Measurements from ENCODE around the gene WWOX.
A peak's percentile ranks its signal among the peaks of the same experiment; 100 is the strongest.

The WWOX gene

GRCh38 chr16:78609402-78610274 lies 510.2 kb downstream of the WWOX start:
- DNase-seq (ENCODE audit: low read depth in 2 of 2): no peak

- no peak for DNase-seq (ENCODE audit: low read depth in 2 of 2)
Measured at GRCh38 chr16:78611318-78611717, 511.9 kb downstream of the WWOX start.

- no peak for DNase-seq (ENCODE audit: low read depth in 2 of 2)
Measured at GRCh38 chr16:78619811-78620210, 520.4 kb downstream of the WWOX start.

GRCh38 chr16:78620291-78620690 lies 520.8 kb downstream of the WWOX start:
- no peak for DNase-seq (ENCODE audit: low read depth in 2 of 2)

GRCh38 chr16:78623796-78624195 lies 524.3 kb downstream of the WWOX start:
- no peak for DNase-seq (ENCODE audit: low read depth in 2 of 2)

- no peak for DNase-seq (ENCODE audit: low read depth in 2 of 2)
Measured at GRCh38 chr16:78624366-78624765, 524.9 kb downstream of the WWOX start.

- DNase-seq (ENCODE audit: low read depth in 2 of 2): peak; percentile 3 to 6
Measured at GRCh38 chr16:78628461-78629045, 529.1 kb downstream of the WWOX start.

GRCh38 chr16:78629173-78629572 lies 529.7 kb downstream of the WWOX start:
- DNase-seq (ENCODE audit: low read depth in 2 of 2): no peak

- DNase-seq (ENCODE audit: low read depth in 2 of 2): no peak
Measured at GRCh38 chr16:78630102-78630501, 530.6 kb downstream of the WWOX start.

GRCh38 chr16:78633551-78633950 lies 534.1 kb downstream of the WWOX start:
- DNase-seq (ENCODE audit: low read depth in 2 of 2): no peak

- DNase-seq (ENCODE audit: low read depth in 2 of 2): no peak
Measured at GRCh38 chr16:78635807-78636206, 536.4 kb downstream of the WWOX start.

GRCh38 chr16:78638371-78638770 lies 538.9 kb downstream of the WWOX start:
- DNase-seq (ENCODE audit: low read depth in 2 of 2): no peak

GRCh38 chr16:78639775-78640174 lies 540.3 kb downstream of the WWOX start:
- no peak for DNase-seq (ENCODE audit: low read depth in 2 of 2)

GRCh38 chr16:78640886-78641285 lies 541.4 kb downstream of the WWOX start:
- DNase-seq (ENCODE audit: low read depth in 2 of 2): no peak

- no peak for DNase-seq (ENCODE audit: low read depth in 2 of 2)
Measured at GRCh38 chr16:78641433-78641832, 542.0 kb downstream of the WWOX start.

- DNase-seq (ENCODE audit: low read depth in 2 of 2): no peak
Measured at GRCh38 chr16:78642621-78643285, 543.3 kb downstream of the WWOX start.

GRCh38 chr16:78645657-78646056 lies 546.2 kb downstream of the WWOX start:
- DNase-seq (ENCODE audit: low read depth in 2 of 2): no peak

- DNase-seq (ENCODE audit: low read depth in 2 of 2): no peak
Measured at GRCh38 chr16:78647019-78647418, 547.6 kb downstream of the WWOX start.

GRCh38 chr16:78647491-78647890 lies 548.0 kb downstream of the WWOX start:
- no peak for DNase-seq (ENCODE audit: low read depth in 2 of 2)

- no peak for DNase-seq (ENCODE audit: low read depth in 2 of 2)
Measured at GRCh38 chr16:78648517-78648916, 549.1 kb downstream of the WWOX start.

GRCh38 chr16:78650339-78651074 lies 551.1 kb downstream of the WWOX start:
- no peak for DNase-seq (ENCODE audit: low read depth in 2 of 2)

- DNase-seq (ENCODE audit: low read depth in 2 of 2): no peak
Measured at GRCh38 chr16:78654929-78655328, 555.5 kb downstream of the WWOX start.
